Central memory CD8-positive, alpha-beta T cell (primary cell): ENCODE measurements around the gene CYRIA.

ENCODE experiments used
- ATAC-seq: fragments of 150-1000 bp; cut with Tn5 transposase; replicated peaks from 2 replicates; pipeline ENCODE4 v1.10.0; 2022; ENCODE audit warnings: mild to moderate bottlenecking, moderate FRiP score, moderate number of reproducible peaks; ENCODE audit not compliant: poor library complexity, severe bottlenecking; ENCODE audit errors: extremely low read depth
- DNase-seq, 2 donors: peaks; one replicate each; pipeline ENCODE4 v3.0.0; 2021; ENCODE audit warnings: low spot score in 2 of 2
- H3K27ac Mint-ChIP-seq: one replicate; pipeline ENCODE4 v1.8.0; 2022; ENCODE audit warnings: low read depth, mild to moderate bottlenecking, moderate library complexity, mixed read lengths
- H3K27me3 Mint-ChIP-seq: one replicate; pipeline ENCODE4 v1.8.0; 2022; ENCODE audit warnings: mixed read lengths
- H3K36me3 Mint-ChIP-seq: one replicate; pipeline ENCODE4 v1.8.0; 2022; ENCODE audit warnings: mild to moderate bottlenecking, moderate library complexity, mixed read lengths; ENCODE audit not compliant: insufficient read depth
- H3K4me1 Mint-ChIP-seq: one replicate; pipeline ENCODE4 v1.8.0; 2022; ENCODE audit warnings: mixed read lengths
- H3K4me3 Mint-ChIP-seq: one replicate; pipeline ENCODE4 v1.8.0; 2022; ENCODE audit warnings: mild to moderate bottlenecking, moderate library complexity, mixed read lengths
- H3K9me3 Mint-ChIP-seq: one replicate; pipeline ENCODE4 v1.8.0; 2022; ENCODE audit warnings: mixed read lengths

CYRIA gene

DNA sequence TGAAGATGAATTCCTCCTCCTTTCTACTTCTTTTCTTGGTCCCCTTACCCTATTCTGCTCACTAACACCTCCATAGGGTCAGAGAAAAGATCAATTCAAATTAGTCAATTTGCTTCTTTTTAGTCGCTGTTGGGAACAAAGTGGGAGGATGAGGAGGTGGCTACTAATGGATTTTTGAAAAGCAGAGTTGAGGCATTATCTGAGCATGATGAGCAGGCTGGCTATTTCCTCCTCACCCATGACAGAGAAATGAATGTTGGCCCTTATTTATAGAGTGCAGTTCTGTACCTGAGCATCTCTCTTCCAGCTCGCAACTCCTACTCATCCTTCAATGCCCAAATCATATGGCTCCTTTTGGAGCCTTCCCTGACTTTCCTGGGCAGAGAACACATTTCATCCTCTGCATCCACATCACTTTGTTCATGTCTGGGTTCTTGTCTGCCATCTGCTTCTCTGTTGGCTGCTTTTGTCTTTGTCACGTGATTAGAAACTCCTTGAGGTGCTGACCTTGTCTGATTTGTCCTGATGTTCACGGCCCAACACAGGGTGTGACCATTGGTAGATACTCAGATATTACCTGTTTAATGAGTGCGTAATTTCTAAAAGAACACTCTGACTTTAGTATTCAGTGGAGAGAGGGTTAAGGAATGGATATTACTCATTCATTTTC is 45.9 kb downstream of the CYRIA start:
- DNase-seq = no peak
- no peak overlapping the region for H3K4me3 Mint-ChIP-seq
- ATAC-seq = no peak
- H3K4me1 Mint-ChIP-seq = peaks cover 11% of the 10 kb centered on the region
- H3K36me3 Mint-ChIP-seq = peaks cover 3% of the 10 kb centered on the region
- H3K27ac Mint-ChIP-seq = no peak overlapping the region
- H3K9me3 Mint-ChIP-seq = no peaks in the 10 kb centered on the region
- H3K27me3 Mint-ChIP-seq = peaks cover 12% of the 10 kb centered on the region

DNA sequence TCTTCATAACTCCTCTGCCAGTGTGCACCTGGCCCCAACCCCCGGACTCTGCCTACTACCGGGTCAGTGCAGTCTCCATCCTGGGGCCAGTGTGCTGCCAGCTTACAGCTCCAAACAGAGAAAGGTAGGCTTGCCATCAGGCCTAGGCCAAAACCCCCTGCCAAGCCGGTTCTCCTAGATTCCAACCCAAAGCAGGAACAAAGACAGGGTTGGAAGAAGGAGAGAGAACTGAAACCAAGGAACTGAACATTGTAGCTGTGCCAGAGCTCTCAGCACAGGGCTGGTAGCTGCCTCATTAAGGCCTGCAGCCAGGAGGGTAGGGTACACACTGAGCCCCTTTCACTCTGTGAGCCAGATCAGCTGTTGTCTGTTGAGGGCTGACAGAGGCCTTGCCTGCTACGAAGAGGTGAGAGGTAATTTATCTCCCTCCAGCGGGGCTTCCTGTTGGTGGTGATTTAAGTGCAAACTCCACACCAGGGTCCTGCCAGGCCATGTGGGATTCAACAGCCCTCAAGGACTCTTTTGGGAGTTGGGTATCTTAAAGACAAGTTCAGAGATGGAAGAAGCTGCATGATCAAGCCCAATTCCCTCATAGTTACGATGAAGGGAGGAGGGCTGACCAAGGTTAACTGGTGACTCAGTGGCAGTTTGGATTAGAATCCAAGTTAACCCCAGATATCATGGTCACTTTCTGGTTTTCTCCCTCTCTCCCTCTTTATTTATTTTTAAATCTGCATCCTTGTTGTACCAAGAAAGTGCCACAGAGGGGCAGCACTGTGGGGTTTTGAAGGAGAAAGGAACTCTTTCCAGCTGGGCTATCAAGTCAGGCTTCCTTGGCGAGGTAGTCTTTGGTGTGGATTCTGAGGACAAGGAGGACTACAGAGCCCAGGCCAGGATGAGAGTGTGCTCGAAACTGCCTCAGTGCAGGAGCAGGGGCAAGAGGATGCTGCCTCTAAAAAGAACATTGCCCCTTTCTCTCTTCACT is 48.1 kb downstream of the CYRIA start:
- no peak for ATAC-seq
- Mint-ChIP-seq H3K27me3 (peaks cover 20% of the 10 kb centered on the region), H3K9me3 (no peaks in the 10 kb centered on the region), H3K4me1 (peaks cover 4% of the 10 kb centered on the region), H3K4me3 (no peak overlapping the region), H3K36me3 (peaks cover 8% of the 10 kb centered on the region), H3K27ac (no peak overlapping the region)
- no peak for DNase-seq
